ENCODE measurements around the gene VGLL4. TPM values are rescaled to one million over a fixed set of nuclear protein-coding genes. Genes with fewer than 3 reads are reported as not detected.

The VGLL4 gene
- total RNA-seq, 1 experiment from 2014 or later, result 43.0 TPM

DNA sequence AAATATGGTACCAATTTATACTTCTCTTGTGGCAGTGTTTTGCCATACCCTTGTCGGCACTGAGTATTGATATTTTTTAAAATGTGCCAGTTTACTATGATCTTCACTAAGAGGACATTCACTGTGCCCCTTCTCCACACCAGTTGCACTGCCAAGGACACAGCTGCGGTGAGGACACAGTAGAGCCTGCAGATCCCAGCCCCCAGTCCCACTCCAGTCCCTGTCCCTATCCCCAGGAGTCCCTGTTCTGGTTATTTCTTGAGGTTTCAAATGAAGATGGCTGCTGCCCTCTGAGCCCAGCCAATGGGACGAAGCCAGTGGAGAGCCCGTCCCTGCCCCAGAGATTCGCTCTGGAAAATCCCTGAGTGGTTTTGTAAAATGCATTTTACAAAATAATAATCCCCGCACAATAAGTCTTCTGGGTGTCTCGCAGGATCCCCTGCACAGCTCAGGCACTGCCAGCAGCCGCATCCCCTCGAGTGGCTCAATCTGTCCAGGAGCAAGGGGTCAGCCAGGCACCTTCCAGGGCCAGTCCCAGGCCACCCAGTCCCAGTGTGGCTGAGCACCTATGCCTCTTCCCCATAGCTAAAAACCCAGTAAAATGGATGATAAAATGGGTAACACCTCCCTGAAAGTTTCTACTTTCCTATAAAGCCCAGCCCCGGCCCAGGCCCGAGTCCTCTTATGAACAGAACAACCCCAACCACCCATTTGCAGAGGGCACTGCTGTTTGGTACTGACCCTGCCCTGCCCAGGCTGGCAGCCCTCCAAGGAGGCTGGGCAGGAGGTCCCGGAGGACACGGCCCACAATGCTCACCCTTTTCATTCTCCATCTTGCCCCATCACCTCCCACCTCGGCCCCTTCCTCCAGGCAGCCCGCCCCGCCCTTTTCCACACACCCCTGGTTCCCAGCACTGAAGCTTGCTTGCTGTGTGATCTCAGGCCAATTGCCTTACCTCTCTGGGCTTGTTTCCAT is 91.1 kb downstream of the VGLL4 start:
- H3K36me3 Mint-ChIP-seq, result peaks cover 8% of the 10 kb centered on the region; the same call in 1 of the 2 replicates
- no peak for ATAC-seq
- no peak overlapping the region for H3K4me3 Mint-ChIP-seq
- H3K27ac Mint-ChIP-seq, result 0 out of 2 replicates have a peak overlapping the region, but pooled peaks have one; percentile 80
- TF ChIP-seq, protein P1, sequence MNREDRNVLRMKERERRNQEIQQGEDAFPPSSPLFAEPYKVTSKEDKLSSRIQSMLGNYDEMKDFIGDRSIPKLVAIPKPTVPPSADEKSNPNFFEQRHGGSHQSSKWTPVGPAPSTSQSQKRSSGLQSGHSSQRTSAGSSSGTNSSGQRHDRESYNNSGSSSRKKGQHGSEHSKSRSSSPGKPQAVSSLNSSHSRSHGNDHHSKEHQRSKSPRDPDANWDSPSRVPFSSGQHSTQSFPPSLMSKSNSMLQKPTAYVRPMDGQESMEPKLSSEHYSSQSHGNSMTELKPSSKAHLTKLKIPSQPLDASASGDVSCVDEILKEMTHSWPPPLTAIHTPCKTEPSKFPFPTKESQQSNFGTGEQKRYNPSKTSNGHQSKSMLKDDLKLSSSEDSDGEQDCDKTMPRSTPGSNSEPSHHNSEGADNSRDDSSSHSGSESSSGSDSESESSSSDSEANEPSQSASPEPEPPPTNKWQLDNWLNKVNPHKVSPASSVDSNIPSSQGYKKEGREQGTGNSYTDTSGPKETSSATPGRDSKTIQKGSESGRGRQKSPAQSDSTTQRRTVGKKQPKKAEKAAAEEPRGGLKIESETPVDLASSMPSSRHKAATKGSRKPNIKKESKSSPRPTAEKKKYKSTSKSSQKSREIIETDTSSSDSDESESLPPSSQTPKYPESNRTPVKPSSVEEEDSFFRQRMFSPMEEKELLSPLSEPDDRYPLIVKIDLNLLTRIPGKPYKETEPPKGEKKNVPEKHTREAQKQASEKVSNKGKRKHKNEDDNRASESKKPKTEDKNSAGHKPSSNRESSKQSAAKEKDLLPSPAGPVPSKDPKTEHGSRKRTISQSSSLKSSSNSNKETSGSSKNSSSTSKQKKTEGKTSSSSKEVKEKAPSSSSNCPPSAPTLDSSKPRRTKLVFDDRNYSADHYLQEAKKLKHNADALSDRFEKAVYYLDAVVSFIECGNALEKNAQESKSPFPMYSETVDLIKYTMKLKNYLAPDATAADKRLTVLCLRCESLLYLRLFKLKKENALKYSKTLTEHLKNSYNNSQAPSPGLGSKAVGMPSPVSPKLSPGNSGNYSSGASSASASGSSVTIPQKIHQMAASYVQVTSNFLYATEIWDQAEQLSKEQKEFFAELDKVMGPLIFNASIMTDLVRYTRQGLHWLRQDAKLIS (CRISPR knock-in tag; IDR thresholded peaks at IDR 0.05; ENCODE audit: borderline replicate concordance), result no peak
- no peak for TF ChIP-seq SMAD4 (CRISPR knock-in tag; IDR thresholded peaks at IDR 0.05)
- no peak for TF ChIP-seq GRHL2 (CRISPR knock-in tag; IDR thresholded peaks at IDR 0.05; ENCODE audit: insufficient replicate concordance, severe bottlenecking)
- TF ChIP-seq, protein P2, sequence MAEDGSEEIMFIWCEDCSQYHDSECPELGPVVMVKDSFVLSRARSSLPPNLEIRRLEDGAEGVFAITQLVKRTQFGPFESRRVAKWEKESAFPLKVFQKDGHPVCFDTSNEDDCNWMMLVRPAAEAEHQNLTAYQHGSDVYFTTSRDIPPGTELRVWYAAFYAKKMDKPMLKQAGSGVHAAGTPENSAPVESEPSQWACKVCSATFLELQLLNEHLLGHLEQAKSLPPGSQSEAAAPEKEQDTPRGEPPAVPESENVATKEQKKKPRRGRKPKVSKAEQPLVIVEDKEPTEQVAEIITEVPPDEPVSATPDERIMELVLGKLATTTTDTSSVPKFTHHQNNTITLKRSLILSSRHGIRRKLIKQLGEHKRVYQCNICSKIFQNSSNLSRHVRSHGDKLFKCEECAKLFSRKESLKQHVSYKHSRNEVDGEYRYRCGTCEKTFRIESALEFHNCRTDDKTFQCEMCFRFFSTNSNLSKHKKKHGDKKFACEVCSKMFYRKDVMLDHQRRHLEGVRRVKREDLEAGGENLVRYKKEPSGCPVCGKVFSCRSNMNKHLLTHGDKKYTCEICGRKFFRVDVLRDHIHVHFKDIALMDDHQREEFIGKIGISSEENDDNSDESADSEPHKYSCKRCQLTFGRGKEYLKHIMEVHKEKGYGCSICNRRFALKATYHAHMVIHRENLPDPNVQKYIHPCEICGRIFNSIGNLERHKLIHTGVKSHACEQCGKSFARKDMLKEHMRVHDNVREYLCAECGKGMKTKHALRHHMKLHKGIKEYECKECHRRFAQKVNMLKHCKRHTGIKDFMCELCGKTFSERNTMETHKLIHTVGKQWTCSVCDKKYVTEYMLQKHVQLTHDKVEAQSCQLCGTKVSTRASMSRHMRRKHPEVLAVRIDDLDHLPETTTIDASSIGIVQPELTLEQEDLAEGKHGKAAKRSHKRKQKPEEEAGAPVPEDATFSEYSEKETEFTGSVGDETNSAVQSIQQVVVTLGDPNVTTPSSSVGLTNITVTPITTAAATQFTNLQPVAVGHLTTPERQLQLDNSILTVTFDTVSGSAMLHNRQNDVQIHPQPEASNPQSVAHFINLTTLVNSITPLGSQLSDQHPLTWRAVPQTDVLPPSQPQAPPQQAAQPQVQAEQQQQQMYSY (CRISPR knock-in tag; IDR thresholded peaks at IDR 0.05), result no peak
- no peak for TF ChIP-seq HMGA2 (CRISPR knock-in tag; IDR thresholded peaks at IDR 0.05)
- no peak for TF ChIP-seq ZNF121 (CRISPR knock-in tag; IDR thresholded peaks at IDR 0.05)
- TF ChIP-seq, protein P3, sequence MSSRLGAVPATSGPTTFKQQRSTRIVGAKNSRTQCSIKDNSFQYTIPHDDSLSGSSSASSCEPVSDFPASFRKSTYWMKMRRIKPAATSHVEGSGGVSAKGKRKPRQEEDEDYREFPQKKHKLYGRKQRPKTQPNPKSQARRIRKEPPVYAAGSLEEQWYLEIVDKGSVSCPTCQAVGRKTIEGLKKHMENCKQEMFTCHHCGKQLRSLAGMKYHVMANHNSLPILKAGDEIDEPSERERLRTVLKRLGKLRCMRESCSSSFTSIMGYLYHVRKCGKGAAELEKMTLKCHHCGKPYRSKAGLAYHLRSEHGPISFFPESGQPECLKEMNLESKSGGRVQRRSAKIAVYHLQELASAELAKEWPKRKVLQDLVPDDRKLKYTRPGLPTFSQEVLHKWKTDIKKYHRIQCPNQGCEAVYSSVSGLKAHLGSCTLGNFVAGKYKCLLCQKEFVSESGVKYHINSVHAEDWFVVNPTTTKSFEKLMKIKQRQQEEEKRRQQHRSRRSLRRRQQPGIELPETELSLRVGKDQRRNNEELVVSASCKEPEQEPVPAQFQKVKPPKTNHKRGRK (CRISPR knock-in tag; IDR thresholded peaks at IDR 0.05; ENCODE audit: borderline replicate concordance), result no peak
- TF ChIP-seq, protein P4, sequence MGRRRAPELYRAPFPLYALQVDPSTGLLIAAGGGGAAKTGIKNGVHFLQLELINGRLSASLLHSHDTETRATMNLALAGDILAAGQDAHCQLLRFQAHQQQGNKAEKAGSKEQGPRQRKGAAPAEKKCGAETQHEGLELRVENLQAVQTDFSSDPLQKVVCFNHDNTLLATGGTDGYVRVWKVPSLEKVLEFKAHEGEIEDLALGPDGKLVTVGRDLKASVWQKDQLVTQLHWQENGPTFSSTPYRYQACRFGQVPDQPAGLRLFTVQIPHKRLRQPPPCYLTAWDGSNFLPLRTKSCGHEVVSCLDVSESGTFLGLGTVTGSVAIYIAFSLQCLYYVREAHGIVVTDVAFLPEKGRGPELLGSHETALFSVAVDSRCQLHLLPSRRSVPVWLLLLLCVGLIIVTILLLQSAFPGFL (CRISPR knock-in tag; IDR thresholded peaks at IDR 0.05; ENCODE audit: borderline replicate concordance), result no peak
- TF ChIP-seq, protein P5, sequence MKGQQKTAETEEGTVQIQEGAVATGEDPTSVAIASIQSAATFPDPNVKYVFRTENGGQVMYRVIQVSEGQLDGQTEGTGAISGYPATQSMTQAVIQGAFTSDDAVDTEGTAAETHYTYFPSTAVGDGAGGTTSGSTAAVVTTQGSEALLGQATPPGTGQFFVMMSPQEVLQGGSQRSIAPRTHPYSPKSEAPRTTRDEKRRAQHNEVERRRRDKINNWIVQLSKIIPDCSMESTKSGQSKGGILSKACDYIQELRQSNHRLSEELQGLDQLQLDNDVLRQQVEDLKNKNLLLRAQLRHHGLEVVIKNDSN (CRISPR knock-in tag; IDR thresholded peaks at IDR 0.05), result no peak
- H3K4me1 Mint-ChIP-seq, result no peaks in the 10 kb centered on the region; the same call in 1 of the 2 replicates
- no peaks in the 10 kb centered on the region; the same call in 1 of the 2 replicates for H3K9me3 Mint-ChIP-seq
- no peaks in the 10 kb centered on the region; the same call in 1 of the 2 replicates for H3K27me3 Mint-ChIP-seq (ENCODE audit: low read depth)
- POLR2A ChIA-PET, result interaction anchor here (0.5 kb wide), 1 partner anchor 1856 kb away, joined by 5 read pairs; no protein-coding TSS in a partner anchor
- DNase-seq (ENCODE audit: low spot score), result no peak
- CTCF ChIA-PET, result interaction anchor here (1.7 kb wide), 1 partner anchor 14 kb away, joined by 7 read pairs; no protein-coding TSS in a partner anchor

DNA sequence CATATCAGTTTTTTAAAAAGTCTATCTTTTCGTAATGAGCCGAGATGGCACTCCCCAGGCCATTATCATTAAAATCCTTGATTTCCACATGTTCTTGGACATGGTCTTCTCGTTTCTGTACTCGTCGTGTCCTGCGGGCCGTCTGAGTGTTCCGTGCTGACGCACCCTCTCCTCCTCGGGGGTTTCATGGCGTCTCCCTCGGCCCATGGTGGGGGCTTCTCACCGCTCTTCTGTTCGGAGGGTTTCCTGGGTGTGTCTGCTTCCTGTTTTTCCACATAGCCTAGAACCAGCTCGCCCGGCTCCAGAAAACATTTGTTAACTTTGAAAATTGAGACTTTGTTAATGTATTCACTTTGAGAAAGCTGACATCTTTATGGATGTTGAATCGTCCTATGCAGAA is 92.7 kb downstream of the VGLL4 start:
- no peak overlapping the region for H3K27ac Mint-ChIP-seq
- no peak overlapping the region for H3K4me3 Mint-ChIP-seq
- H3K9me3 Mint-ChIP-seq, result no peaks in the 10 kb centered on the region; the same call in 1 of the 2 replicates
- POLR2A ChIA-PET, result interaction anchor here (0.7 kb wide), 1 partner anchor 33 kb away, joined by 3 read pairs; no protein-coding TSS in a partner anchor
- no peaks in the 10 kb centered on the region for H3K4me1 Mint-ChIP-seq
- DNase-seq (ENCODE audit: low spot score) (no peak), ATAC-seq (no peak)
- H3K36me3 Mint-ChIP-seq, result peaks cover 4% of the 10 kb centered on the region; the same call in 1 of the 2 replicates
- no peaks in the 10 kb centered on the region; the same call in 1 of the 2 replicates for H3K27me3 Mint-ChIP-seq (ENCODE audit: low read depth)
- CTCF ChIA-PET, result no interaction called here
- TF ChIP-seq EMX1 (CRISPR knock-in tag; IDR thresholded peaks at IDR 0.05) (no peak), CBFB (CRISPR knock-in tag; IDR thresholded peaks at IDR 0.05; ENCODE audit: low read depth) (no peak), GABPB1 (CRISPR knock-in tag; IDR thresholded peaks at IDR 0.05) (no peak), SMAD4 (CRISPR knock-in tag; IDR thresholded peaks at IDR 0.05) (no peak), ZNF423 (CRISPR knock-in tag; IDR thresholded peaks at IDR 0.05) (no peak)
- TF ChIP-seq, protein P6, sequence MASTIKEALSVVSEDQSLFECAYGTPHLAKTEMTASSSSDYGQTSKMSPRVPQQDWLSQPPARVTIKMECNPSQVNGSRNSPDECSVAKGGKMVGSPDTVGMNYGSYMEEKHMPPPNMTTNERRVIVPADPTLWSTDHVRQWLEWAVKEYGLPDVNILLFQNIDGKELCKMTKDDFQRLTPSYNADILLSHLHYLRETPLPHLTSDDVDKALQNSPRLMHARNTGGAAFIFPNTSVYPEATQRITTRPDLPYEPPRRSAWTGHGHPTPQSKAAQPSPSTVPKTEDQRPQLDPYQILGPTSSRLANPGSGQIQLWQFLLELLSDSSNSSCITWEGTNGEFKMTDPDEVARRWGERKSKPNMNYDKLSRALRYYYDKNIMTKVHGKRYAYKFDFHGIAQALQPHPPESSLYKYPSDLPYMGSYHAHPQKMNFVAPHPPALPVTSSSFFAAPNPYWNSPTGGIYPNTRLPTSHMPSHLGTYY (CRISPR knock-in tag; IDR thresholded peaks at IDR 0.05), result no peak
- TF ChIP-seq, protein P7, sequence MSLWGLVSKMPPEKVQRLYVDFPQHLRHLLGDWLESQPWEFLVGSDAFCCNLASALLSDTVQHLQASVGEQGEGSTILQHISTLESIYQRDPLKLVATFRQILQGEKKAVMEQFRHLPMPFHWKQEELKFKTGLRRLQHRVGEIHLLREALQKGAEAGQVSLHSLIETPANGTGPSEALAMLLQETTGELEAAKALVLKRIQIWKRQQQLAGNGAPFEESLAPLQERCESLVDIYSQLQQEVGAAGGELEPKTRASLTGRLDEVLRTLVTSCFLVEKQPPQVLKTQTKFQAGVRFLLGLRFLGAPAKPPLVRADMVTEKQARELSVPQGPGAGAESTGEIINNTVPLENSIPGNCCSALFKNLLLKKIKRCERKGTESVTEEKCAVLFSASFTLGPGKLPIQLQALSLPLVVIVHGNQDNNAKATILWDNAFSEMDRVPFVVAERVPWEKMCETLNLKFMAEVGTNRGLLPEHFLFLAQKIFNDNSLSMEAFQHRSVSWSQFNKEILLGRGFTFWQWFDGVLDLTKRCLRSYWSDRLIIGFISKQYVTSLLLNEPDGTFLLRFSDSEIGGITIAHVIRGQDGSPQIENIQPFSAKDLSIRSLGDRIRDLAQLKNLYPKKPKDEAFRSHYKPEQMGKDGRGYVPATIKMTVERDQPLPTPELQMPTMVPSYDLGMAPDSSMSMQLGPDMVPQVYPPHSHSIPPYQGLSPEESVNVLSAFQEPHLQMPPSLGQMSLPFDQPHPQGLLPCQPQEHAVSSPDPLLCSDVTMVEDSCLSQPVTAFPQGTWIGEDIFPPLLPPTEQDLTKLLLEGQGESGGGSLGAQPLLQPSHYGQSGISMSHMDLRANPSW (CRISPR knock-in tag; conservative IDR thresholded peaks at IDR 0.05; ENCODE audit: low read depth), result no peak

All from WTC11 (cell line).